Measurements from ENCODE around the gene PRDM9.

The PRDM9 gene

DNA sequence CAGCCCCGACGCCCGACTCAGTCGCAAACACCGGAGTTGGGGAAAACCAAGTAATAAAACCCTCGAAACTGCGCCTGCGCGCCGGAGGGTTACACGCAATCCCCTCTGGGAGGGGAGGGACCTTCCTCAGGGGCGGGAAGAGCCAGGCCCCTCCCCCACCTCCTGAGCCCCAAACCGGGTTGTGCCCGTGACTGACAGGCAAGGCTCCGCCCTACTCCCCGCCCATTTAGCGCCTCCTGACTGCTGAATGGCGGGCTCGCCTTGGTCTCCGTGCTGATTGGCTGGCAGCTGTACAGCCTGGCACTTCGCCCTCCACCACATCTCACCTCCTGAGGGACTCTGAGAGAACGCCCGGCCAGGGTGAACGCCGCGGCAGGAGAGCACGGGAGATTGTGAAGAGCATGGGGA is at the start of gene PRDM9:
TSS of gene PRDM9 (plus strand) at position 332 of the 408 bp plus-strand sequence. CDS start 1,425 bp downstream, outside the sequence.
- TF ChIP-seq, protein P1, sequence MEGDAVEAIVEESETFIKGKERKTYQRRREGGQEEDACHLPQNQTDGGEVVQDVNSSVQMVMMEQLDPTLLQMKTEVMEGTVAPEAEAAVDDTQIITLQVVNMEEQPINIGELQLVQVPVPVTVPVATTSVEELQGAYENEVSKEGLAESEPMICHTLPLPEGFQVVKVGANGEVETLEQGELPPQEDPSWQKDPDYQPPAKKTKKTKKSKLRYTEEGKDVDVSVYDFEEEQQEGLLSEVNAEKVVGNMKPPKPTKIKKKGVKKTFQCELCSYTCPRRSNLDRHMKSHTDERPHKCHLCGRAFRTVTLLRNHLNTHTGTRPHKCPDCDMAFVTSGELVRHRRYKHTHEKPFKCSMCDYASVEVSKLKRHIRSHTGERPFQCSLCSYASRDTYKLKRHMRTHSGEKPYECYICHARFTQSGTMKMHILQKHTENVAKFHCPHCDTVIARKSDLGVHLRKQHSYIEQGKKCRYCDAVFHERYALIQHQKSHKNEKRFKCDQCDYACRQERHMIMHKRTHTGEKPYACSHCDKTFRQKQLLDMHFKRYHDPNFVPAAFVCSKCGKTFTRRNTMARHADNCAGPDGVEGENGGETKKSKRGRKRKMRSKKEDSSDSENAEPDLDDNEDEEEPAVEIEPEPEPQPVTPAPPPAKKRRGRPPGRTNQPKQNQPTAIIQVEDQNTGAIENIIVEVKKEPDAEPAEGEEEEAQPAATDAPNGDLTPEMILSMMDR (IDR thresholded peaks at IDR 0.05; ENCODE audit: insufficient read depth, low read length, missing control alignments), result no peak
- ChIA-PET CTCF (no interaction called here), POLR2A (no interaction called here)
- no peak for DNase-seq (ENCODE audit: low read depth, low spot score)
- no peak within 1 kb of the TSS for H3K4me3 ChIP-seq (ENCODE audit: low read depth, low read length)

DNA sequence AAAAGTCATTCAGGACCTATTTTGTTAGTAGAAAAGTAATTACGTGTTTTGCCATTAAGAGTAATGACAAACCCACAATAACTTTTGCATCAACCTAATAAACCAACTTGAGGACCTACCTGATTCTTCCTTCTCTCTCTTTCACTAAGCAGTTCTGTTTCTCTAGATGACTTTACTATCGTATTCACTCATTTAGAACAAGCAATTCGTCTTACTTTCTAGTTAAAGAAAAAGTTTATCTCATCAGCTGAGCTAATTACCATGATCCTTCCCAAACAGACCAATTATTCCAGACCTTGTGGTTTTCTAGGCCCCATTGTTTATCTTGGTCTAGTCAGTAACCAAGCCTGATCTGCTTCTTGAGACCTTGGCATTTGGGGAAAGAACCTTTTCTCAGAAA is 49.6 kb upstream of the PRDM9 start:
- H3K4me3 ChIP-seq (ENCODE audit: low read depth, low read length), result no peak overlapping the region
- TF ChIP-seq, protein P1 (IDR thresholded peaks at IDR 0.05; ENCODE audit: insufficient read depth, low read length, missing control alignments), result no peak
- ChIA-PET POLR2A (no interaction called here), CTCF (no interaction called here)
- DNase-seq (ENCODE audit: low read depth, low spot score), result no peak

DNA sequence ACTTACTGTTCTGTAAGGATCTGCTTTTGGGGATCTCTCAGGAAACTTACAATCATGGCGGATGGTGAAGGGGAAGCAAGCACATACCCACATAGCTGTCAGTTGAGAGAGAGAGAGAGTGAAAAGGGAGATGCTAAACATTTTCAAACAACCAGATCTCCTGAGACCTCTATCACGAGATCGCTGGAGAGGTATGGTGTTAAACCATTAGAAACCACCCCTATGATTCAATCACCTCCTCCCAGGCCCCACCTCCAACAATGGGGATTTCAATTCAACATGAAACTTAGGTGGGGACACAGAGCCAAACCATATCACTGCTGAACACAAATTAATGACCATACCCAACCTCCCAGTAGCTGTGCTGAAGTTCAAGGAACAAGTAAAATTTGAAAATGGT is 48.2 kb upstream of the PRDM9 start:
- TF ChIP-seq, protein P1 (IDR thresholded peaks at IDR 0.05; ENCODE audit: insufficient read depth, low read length, missing control alignments), result no peak
- DNase-seq (ENCODE audit: low read depth, low spot score), result no peak
- H3K4me3 ChIP-seq (ENCODE audit: low read depth, low read length), result no peak overlapping the region
- ChIA-PET CTCF (no interaction called here), POLR2A (no interaction called here)

DNA sequence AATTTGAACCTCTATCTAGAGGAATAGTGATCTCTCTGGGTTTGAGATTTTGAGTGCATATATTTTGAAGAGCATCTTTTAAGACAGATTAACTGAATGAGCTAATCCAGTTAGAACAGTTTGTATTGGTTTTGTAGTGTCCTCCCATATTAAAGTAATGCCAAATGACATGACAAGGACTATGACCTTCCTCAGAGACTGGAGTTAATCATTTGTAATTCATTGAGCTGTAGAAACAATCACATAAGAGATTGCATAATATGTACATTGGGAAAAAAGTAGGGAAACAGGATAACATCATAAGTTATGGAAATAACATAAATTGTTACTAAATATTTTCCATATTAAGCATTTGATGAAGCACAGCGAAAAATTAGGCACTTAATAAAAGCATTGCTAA is 45.8 kb upstream of the PRDM9 start:
- TF ChIP-seq, protein P1 (IDR thresholded peaks at IDR 0.05; ENCODE audit: insufficient read depth, low read length, missing control alignments), result no peak
- POLR2A ChIA-PET, result no interaction called here
- no peak for DNase-seq (ENCODE audit: low read depth, low spot score)
- no peak overlapping the region for H3K4me3 ChIP-seq (ENCODE audit: low read depth, low read length)
- CTCF ChIA-PET, result no interaction called here

DNA sequence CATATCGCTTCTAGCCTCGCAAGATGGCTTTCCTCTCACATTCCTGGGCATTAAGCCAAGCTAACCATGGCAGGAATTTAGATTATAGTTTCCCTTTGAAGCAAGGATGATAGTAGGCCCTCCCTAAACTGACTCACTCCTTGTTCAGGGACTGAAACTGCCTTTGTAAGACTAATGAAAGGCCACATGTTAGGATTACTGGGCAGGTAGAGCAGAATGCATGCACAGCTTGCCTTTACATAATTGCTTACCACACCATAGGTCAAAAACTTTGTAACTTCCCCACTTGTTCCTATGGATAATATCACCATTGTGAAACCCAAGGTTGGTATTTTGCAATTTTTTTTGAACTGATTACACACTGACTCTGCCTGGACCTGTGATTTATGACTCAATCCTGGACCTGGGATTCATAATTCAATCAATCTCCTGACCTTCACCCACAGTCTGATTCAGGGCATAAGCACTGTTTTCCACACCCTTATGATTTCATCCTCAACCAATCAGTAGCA is 41.0 kb upstream of the PRDM9 start:
- no peak for DNase-seq (ENCODE audit: low read depth, low spot score)
- TF ChIP-seq, protein P1 (IDR thresholded peaks at IDR 0.05; ENCODE audit: insufficient read depth, low read length, missing control alignments), result no peak
- ChIA-PET CTCF (no interaction called here), POLR2A (no interaction called here)
- H3K4me3 ChIP-seq (ENCODE audit: low read depth, low read length), result no peak overlapping the region

DNA sequence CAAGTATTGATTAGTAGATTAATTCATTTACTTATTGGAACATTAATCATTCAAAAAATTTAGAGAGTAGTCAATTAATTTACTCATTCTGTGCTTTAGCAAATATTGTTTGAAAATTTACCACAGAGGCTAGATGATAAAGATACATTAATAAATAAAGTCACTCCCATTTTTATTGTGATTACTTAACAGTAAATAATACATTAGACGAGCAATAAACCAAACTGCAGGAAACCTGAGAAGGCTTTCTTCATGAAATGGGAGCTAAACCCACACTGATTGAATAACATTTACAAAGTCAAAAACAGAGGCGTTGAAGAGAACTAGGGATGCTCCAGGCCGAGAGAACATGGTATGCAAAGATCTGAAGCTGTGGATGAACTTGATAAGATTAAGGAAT is 38.8 kb upstream of the PRDM9 start:
- no peak for DNase-seq (ENCODE audit: low read depth, low spot score)
- H3K4me3 ChIP-seq (ENCODE audit: low read depth, low read length), result no peak overlapping the region
- TF ChIP-seq, protein P1 (IDR thresholded peaks at IDR 0.05; ENCODE audit: insufficient read depth, low read length, missing control alignments), result no peak
- ChIA-PET POLR2A (no interaction called here), CTCF (no interaction called here)
